ENCODE data around the gene HERC4. TPM values are rescaled to one million over a fixed set of nuclear protein-coding genes. Genes with fewer than 3 reads are reported as not detected.

HERC4 gene
- polyA plus RNA-seq, 1 donor from 2014 or later = 45.6 TPM

DNA sequence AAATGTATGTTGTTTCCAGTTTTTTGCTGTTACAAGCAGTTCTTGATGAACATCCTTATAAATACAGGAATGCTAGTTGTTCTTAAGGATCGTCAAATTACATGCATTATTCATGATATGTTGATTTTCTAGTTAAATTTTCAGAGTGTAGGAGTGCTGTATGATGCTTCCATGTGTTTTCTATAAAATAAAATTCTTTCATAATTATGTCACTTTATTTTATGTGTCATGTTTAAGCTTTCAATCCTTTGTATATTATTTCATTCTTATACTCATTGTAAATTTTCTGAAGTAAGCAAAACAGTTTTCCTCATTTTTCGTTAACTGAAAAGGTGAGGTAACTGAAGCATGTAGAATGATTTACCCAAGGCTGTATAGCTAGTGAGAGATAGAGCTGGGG lies 17.4 kb upstream of the HERC4 start:
- TF ChIP-seq SMC3 (conservative IDR thresholded peaks at IDR 0.05; ENCODE audit: poor library complexity) = no peak
- no peak for TF ChIP-seq EP300 (conservative IDR thresholded peaks at IDR 0.05; ENCODE audit: poor library complexity, severe bottlenecking)
- TF ChIP-seq, protein P1, sequence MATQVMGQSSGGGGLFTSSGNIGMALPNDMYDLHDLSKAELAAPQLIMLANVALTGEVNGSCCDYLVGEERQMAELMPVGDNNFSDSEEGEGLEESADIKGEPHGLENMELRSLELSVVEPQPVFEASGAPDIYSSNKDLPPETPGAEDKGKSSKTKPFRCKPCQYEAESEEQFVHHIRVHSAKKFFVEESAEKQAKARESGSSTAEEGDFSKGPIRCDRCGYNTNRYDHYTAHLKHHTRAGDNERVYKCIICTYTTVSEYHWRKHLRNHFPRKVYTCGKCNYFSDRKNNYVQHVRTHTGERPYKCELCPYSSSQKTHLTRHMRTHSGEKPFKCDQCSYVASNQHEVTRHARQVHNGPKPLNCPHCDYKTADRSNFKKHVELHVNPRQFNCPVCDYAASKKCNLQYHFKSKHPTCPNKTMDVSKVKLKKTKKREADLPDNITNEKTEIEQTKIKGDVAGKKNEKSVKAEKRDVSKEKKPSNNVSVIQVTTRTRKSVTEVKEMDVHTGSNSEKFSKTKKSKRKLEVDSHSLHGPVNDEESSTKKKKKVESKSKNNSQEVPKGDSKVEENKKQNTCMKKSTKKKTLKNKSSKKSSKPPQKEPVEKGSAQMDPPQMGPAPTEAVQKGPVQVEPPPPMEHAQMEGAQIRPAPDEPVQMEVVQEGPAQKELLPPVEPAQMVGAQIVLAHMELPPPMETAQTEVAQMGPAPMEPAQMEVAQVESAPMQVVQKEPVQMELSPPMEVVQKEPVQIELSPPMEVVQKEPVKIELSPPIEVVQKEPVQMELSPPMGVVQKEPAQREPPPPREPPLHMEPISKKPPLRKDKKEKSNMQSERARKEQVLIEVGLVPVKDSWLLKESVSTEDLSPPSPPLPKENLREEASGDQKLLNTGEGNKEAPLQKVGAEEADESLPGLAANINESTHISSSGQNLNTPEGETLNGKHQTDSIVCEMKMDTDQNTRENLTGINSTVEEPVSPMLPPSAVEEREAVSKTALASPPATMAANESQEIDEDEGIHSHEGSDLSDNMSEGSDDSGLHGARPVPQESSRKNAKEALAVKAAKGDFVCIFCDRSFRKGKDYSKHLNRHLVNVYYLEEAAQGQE (IDR thresholded peaks at IDR 0.05; ENCODE audit: borderline replicate concordance) = no peak
- no peak for TF ChIP-seq POLR2AphosphoS5 (IDR thresholded peaks at IDR 0.05)
- TF ChIP-seq MXI1 (conservative IDR thresholded peaks at IDR 0.05; ENCODE audit: poor library complexity, severe bottlenecking) = no peak
- no peak for TF ChIP-seq EZH2 (IDR thresholded peaks at IDR 0.05; ENCODE audit: borderline replicate concordance, insufficient read depth, low read length, poor library complexity, severe bottlenecking)
- TF ChIP-seq, protein P2, sequence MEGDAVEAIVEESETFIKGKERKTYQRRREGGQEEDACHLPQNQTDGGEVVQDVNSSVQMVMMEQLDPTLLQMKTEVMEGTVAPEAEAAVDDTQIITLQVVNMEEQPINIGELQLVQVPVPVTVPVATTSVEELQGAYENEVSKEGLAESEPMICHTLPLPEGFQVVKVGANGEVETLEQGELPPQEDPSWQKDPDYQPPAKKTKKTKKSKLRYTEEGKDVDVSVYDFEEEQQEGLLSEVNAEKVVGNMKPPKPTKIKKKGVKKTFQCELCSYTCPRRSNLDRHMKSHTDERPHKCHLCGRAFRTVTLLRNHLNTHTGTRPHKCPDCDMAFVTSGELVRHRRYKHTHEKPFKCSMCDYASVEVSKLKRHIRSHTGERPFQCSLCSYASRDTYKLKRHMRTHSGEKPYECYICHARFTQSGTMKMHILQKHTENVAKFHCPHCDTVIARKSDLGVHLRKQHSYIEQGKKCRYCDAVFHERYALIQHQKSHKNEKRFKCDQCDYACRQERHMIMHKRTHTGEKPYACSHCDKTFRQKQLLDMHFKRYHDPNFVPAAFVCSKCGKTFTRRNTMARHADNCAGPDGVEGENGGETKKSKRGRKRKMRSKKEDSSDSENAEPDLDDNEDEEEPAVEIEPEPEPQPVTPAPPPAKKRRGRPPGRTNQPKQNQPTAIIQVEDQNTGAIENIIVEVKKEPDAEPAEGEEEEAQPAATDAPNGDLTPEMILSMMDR (IDR thresholded peaks at IDR 0.05; ENCODE audit: poor library complexity, severe bottlenecking) = no peak
- TF ChIP-seq RAD21 (conservative IDR thresholded peaks at IDR 0.05) = no peak
- TF ChIP-seq TAF1 (IDR thresholded peaks at IDR 0.05; ENCODE audit: low read depth) = no peak
- H3K27ac ChIP-seq (ENCODE audit: low read length) = no peak overlapping the region
- no peak overlapping the region for H3K4me2 ChIP-seq (ENCODE audit: low read length)
- H3F3A ChIP-seq (ENCODE audit: insufficient read depth, low read length, poor library complexity, severe bottlenecking) = no peaks in the 10 kb centered on the region
- H3K9me2 ChIP-seq (ENCODE audit: insufficient read depth, low read length) = no peaks in the 10 kb centered on the region
- H3K27me3 ChIP-seq (ENCODE audit: insufficient read depth, low read depth, low read length) = no peaks in the 10 kb centered on the region
- no peaks in the 10 kb centered on the region for H3K36me3 ChIP-seq (ENCODE audit: insufficient read depth, low read length)
- no peak overlapping the region for H2AFZ ChIP-seq (ENCODE audit: low read depth, low read length)
- H4K20me1 ChIP-seq (ENCODE audit: insufficient read depth) = no peaks in the 10 kb centered on the region
- no peaks in the 10 kb centered on the region for H3K9me3 ChIP-seq (ENCODE audit: low read length)
- no peak overlapping the region for H3K9ac ChIP-seq (ENCODE audit: low read length)
- no peak overlapping the region for H3K4me3 ChIP-seq (ENCODE audit: low read length)
- no peaks in the 10 kb centered on the region for H3K79me2 ChIP-seq (replicated peaks; ENCODE audit: insufficient read depth, low read length)

DNA sequence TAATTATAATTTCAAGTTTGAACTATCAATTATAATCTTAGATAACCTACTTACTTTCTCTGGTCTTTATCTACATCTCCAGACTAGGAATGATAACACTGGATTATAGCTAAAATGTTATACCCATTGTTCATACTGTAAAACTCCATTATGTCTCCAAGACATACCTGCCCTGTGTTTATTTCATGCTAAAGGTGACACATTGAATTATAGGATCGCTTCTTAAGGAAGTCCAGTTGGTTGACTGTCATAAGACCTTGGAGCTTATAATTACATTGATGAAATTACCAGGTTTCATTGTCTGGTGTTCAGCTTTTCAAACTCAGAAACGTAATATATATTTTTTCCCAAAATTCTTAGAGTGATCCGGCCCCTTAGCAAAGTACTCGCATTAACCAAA lies 15.5 kb upstream of the HERC4 start:
- Histone ChIP-seq H2AFZ (ENCODE audit: low read depth, low read length) (no peak overlapping the region), H3K9me2 (ENCODE audit: insufficient read depth, low read length) (no peaks in the 10 kb centered on the region), H3K4me3 (ENCODE audit: low read length) (no peak overlapping the region), H3K27ac (ENCODE audit: low read length) (no peak overlapping the region), H3K4me2 (ENCODE audit: low read length) (no peak overlapping the region), H4K20me1 (ENCODE audit: insufficient read depth) (no peaks in the 10 kb centered on the region), H3K9me3 (ENCODE audit: low read length) (no peaks in the 10 kb centered on the region), H3K27me3 (ENCODE audit: insufficient read depth, low read depth, low read length) (no peaks in the 10 kb centered on the region), H3F3A (ENCODE audit: insufficient read depth, low read length, poor library complexity, severe bottlenecking) (no peaks in the 10 kb centered on the region), H3K36me3 (ENCODE audit: insufficient read depth, low read length) (no peaks in the 10 kb centered on the region), H3K9ac (ENCODE audit: low read length) (no peak overlapping the region), H3K79me2 (replicated peaks; ENCODE audit: insufficient read depth, low read length) (no peaks in the 10 kb centered on the region)
- TF ChIP-seq SMC3 (conservative IDR thresholded peaks at IDR 0.05; ENCODE audit: poor library complexity) (no peak), EP300 (conservative IDR thresholded peaks at IDR 0.05; ENCODE audit: poor library complexity, severe bottlenecking) (no peak), TAF1 (IDR thresholded peaks at IDR 0.05; ENCODE audit: low read depth) (no peak), MXI1 (conservative IDR thresholded peaks at IDR 0.05; ENCODE audit: poor library complexity, severe bottlenecking) (no peak), RAD21 (conservative IDR thresholded peaks at IDR 0.05) (no peak), EZH2 (IDR thresholded peaks at IDR 0.05; ENCODE audit: borderline replicate concordance, insufficient read depth, low read length, poor library complexity, severe bottlenecking) (no peak), POLR2AphosphoS5 (IDR thresholded peaks at IDR 0.05) (no peak)
- TF ChIP-seq, protein P2 (IDR thresholded peaks at IDR 0.05; ENCODE audit: poor library complexity, severe bottlenecking) = no peak
- TF ChIP-seq, protein P1 (IDR thresholded peaks at IDR 0.05; ENCODE audit: borderline replicate concordance) = no peak
